ENCODE measurements around the gene ZNF496. TPM values are rescaled to one million over a fixed set of nuclear protein-coding genes. Genes with fewer than 3 reads are reported as not detected.

Gene ZNF496
- total RNA-seq, 1 donor = 21.3 TPM

DNA sequence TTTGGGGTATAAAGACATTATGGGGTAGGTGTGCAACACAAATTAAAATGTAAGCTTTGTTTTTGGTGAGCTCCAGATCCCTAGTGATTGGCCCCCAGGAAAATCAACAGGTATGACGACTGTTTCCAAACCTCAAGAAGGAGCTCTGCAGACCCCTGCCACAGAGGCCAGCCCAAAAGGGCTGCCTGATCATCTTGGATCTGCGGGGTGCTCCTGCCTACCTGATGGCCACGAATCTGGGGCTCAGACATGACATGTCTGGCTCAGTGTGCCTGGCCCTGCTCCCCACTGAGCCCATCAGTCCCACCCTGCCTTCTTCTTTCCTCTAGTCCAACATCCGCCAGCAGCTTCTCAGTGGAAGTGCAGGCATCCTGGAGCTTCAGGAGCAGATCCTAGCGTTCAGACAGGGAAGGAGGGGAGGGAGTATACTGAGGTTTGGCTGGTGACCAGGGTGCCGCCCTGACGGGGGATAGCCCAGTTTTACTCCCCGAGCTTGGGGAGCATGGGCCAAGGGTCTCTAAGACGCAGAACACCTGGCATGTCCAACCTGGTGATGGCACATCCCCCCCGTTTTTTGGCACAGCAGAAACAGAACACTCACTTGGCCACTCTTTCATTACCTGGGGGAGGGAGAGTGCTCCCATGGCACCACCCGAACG lies 31.8 kb downstream of the ZNF496 start:
- no peak for DNase-seq (ENCODE audit: low read depth)
- TF ChIP-seq, protein P1, sequence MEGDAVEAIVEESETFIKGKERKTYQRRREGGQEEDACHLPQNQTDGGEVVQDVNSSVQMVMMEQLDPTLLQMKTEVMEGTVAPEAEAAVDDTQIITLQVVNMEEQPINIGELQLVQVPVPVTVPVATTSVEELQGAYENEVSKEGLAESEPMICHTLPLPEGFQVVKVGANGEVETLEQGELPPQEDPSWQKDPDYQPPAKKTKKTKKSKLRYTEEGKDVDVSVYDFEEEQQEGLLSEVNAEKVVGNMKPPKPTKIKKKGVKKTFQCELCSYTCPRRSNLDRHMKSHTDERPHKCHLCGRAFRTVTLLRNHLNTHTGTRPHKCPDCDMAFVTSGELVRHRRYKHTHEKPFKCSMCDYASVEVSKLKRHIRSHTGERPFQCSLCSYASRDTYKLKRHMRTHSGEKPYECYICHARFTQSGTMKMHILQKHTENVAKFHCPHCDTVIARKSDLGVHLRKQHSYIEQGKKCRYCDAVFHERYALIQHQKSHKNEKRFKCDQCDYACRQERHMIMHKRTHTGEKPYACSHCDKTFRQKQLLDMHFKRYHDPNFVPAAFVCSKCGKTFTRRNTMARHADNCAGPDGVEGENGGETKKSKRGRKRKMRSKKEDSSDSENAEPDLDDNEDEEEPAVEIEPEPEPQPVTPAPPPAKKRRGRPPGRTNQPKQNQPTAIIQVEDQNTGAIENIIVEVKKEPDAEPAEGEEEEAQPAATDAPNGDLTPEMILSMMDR (IDR thresholded peaks at IDR 0.05; ENCODE audit: insufficient read depth, low read length) = no peak
- H3K4me3 ChIP-seq (ENCODE audit: low read depth, low read length) = no peak overlapping the region

DNA sequence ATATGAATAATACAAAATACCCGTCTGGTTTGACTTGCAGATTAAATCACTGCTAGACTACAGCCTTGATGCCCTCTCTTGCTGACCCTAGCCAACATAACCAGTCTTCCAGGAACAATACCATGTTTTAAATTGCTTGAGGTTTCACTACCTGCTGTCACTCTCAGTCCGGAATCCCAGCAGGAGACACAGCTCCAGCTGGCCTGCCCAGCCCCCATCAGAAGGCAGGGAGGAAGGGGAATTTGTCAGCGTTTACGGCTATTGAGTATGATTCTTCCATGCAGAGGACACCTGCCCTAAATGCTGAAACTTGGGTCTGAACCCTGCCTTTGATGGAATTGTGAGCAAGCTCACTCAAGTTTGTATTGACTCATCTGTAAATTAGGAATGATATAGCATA lies 33.0 kb downstream of the ZNF496 start:
- TF ChIP-seq, protein P1 (IDR thresholded peaks at IDR 0.05; ENCODE audit: insufficient read depth, low read length) = no peak
- H3K4me3 ChIP-seq (ENCODE audit: low read depth, low read length) = no peak overlapping the region
- no peak for DNase-seq (ENCODE audit: low read depth)

DNA sequence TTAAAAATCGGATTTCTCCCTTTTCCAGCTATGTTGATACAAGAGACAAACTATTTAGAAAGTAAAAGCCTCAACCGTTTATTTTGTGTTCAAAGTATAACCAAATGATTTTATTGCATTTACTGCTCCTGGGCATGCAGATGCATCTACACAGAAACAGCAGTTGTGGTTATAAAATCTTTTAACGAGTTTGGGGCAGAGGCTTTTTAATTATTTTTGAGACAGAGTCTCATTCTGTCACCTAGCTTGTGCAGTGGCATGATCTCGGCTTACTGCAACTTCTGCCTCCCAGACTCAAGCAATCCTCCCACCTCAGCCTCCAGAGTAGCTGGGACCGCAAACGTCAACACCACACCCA lies 33.6 kb downstream of the ZNF496 start:
- no peak overlapping the region for H3K4me3 ChIP-seq (ENCODE audit: low read depth, low read length)
- DNase-seq (ENCODE audit: low read depth) = no peak
- TF ChIP-seq, protein P1 (IDR thresholded peaks at IDR 0.05; ENCODE audit: insufficient read depth, low read length) = no peak

DNA sequence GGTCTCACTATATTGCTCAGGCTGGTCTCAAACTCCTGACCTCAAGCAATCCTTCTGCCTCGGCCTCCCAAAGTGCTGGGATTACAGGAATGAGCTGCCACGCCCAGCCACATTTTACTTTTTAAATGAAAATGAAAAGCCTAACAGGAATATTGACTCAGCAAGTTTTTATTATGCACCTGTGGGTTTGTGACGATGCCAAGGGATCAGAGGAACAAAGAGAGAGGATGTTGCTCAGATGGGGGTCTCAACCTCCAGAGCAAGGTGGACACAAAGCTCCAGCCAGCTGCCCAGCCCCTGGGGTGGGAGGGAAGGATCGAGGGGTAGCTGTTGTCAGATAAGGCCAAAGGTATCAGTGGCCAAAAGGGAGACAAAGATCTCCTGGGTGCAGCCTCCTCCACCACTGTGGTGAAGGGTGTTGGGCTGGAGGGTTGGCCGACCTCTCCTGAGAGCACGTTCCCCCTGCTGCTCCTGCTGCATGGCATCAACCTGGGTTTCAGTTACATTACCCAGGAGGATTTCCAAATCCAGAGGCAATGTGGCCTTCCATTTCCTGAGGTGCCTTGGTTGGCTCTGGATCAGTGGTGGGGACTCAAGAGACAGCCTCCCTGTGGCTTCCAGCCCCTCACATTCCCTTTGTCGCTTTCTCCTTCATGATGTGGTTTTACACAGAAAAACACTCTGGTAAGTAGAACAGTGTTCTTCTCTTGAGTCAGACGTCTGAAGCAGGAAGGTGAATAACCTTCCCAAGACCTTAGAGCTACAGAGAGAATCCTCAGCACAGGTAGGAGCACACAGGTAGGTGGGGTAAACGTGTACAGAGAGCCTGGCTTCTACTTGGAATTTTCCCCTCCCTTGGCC lies 34.2 kb downstream of the ZNF496 start:
- H3K4me3 ChIP-seq (ENCODE audit: low read depth, low read length) = no peak overlapping the region
- TF ChIP-seq, protein P1 (IDR thresholded peaks at IDR 0.05; ENCODE audit: insufficient read depth, low read length) = no peak
- DNase-seq (ENCODE audit: low read depth) = no peak

DNA sequence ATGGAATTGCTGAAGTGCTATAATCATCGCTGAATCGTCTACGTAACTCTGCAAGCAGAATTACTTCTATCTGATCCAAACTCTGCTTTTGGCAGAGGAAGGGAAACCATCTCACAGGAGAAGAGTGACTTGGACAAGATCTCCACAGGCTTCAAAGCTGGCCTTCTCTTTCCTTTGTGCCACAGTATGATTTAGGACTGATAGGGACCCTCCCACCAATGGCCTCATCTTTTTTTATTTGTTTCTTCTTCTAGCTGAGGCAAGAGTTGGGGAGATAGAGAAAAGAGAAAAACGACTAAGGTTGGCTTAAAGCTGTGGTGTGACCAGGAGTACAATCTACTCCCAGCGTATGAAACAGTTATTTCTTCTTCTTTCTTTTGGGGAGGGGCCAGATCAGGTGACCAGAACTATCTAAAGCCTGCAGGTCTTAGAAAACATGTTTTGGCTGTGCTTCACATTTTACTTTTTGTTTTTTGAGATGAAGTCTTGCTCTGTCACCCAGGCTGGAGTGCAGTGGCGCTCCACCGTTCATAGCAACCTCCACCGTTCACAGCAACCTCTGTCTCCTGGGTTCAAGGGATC lies 35.0 kb downstream of the ZNF496 start:
- TF ChIP-seq, protein P1 (IDR thresholded peaks at IDR 0.05; ENCODE audit: insufficient read depth, low read length) = no peak
- H3K4me3 ChIP-seq (ENCODE audit: low read depth, low read length) = no peak overlapping the region
- no peak for DNase-seq (ENCODE audit: low read depth)

DNA sequence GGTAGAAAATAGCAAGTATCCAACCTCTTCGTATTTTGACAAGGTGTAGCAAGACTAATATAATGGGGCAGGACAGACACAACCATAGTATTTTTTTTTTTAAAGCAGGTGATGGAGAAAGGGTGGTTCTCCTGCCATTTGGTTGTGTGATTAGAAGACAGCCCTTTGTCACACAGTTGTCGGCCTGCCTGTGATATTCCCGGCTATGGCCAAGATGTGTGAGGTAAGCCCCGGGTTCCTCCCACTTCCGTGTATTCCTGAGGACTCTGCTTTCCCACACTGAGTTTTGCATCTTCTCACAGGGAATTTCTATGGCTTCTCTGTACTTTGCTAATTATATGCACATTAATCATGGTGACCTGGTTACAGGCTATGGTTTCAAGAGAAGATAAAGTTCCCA lies 35.9 kb downstream of the ZNF496 start:
- no peak for DNase-seq (ENCODE audit: low read depth)
- H3K4me3 ChIP-seq (ENCODE audit: low read depth, low read length) = no peak overlapping the region
- TF ChIP-seq, protein P1 (IDR thresholded peaks at IDR 0.05; ENCODE audit: insufficient read depth, low read length) = no peak

Measured in fibroblast of the aortic adventitia (primary cell).